Measurements from ENCODE around the gene TNRC6B. TPM values are rescaled to one million over a fixed set of nuclear protein-coding genes. Genes with fewer than 3 reads are reported as not detected.

Gene TNRC6B
- polyA plus RNA-seq, 3 donors: 7.2 to 16.5 (median 11.8) TPM

GRCh38 chr22:40128989-40129388 is 48.7 kb upstream of the TNRC6B start:
- Histone ChIP-seq H3K36me3 (replicated peaks in 1 of 2; ENCODE audit: control insufficient read depth in 1 of 2, insufficient read depth in 2 of 2, low read length in 2 of 2) (peaks cover 16 to 37% of the 10 kb centered on the region in 2 donors), H3K27ac (ENCODE audit: low read depth in 1 of 2, low read length in 2 of 2) (no peak overlapping the region), H3K9ac (ENCODE audit: insufficient read depth, low read length, poor library complexity, severe bottlenecking) (no peak overlapping the region), H3K27me3 (ENCODE audit: control insufficient read depth in 2 of 2, insufficient read depth in 2 of 2, low read length in 2 of 2) (no peaks in the 10 kb centered on the region), H3K4me1 (ENCODE audit: control insufficient read depth in 1 of 2, insufficient read depth in 2 of 2, low read length in 2 of 2) (no peaks in the 10 kb centered on the region), H3K79me2 (ENCODE audit: insufficient read depth, low read length) (no peaks in the 10 kb centered on the region), H3K4me2 (replicated peaks; ENCODE audit: extremely low read depth, low read length, poor library complexity, severe bottlenecking) (no peak overlapping the region), H4K20me1 (ENCODE audit: insufficient read depth, low read length) (no peaks in the 10 kb centered on the region), H3K9me3 (replicated peaks in 1 of 2; ENCODE audit: control insufficient read depth in 1 of 2, insufficient read depth in 1 of 2, low read length in 2 of 2) (no peaks in the 10 kb centered on the region), H3K4me3 (replicated peaks in 1 of 3; ENCODE audit: low read depth in 2 of 3, low read length in 3 of 3) (no peak overlapping the region), H2AFZ (ENCODE audit: insufficient read depth, low read depth, low read length, poor library complexity, severe bottlenecking) (no peak overlapping the region)
- Mint-ChIP-seq H3K4me3 (no peak overlapping the region), H3K27ac (peak overlapping the region in 1 of 7 donors; percentile 10), H3K9me3 (peaks cover 0 to 5% (median 0%) of the 10 kb centered on the region in 7 donors), H3K4me1 (no peaks in the 10 kb centered on the region), H3K27me3 (ENCODE audit: low read depth in 3 of 3) (peaks cover 0 to 1% (median 1%) of the 10 kb centered on the region in 3 donors), H3K36me3 (peaks cover 44 to 50% of the 10 kb centered on the region in 2 donors)
- intact Hi-C loops (cut with micrococcal nuclease): no loop called here
- TF ChIP-seq, protein P1, sequence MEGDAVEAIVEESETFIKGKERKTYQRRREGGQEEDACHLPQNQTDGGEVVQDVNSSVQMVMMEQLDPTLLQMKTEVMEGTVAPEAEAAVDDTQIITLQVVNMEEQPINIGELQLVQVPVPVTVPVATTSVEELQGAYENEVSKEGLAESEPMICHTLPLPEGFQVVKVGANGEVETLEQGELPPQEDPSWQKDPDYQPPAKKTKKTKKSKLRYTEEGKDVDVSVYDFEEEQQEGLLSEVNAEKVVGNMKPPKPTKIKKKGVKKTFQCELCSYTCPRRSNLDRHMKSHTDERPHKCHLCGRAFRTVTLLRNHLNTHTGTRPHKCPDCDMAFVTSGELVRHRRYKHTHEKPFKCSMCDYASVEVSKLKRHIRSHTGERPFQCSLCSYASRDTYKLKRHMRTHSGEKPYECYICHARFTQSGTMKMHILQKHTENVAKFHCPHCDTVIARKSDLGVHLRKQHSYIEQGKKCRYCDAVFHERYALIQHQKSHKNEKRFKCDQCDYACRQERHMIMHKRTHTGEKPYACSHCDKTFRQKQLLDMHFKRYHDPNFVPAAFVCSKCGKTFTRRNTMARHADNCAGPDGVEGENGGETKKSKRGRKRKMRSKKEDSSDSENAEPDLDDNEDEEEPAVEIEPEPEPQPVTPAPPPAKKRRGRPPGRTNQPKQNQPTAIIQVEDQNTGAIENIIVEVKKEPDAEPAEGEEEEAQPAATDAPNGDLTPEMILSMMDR (IDR thresholded peaks at IDR 0.05): no peak
- whole genome bisulfite sequencing (ENCODE audit: insufficient coverage): 24% methylated on average over 4 of the region's 4 CpGs
- no peak for DNase-seq

- Mint-ChIP-seq H3K4me1 (no peaks in the 10 kb centered on the region), H3K27ac (no peak overlapping the region), H3K9me3 (peaks cover 0 to 2% (median 0%) of the 10 kb centered on the region in 7 donors), H3K27me3 (ENCODE audit: low read depth in 3 of 3) (peaks cover 0 to 1% (median 0%) of the 10 kb centered on the region in 3 donors), H3K4me3 (no peak overlapping the region), H3K36me3 (peaks cover 37 to 45% of the 10 kb centered on the region in 2 donors)
- H2AFZ ChIP-seq (ENCODE audit: insufficient read depth, low read depth, low read length, poor library complexity, severe bottlenecking): no peak overlapping the region
- H3K36me3 ChIP-seq (replicated peaks in 1 of 2; ENCODE audit: control insufficient read depth in 1 of 2, insufficient read depth in 2 of 2, low read length in 2 of 2): peaks cover 4 to 34% of the 10 kb centered on the region in 2 donors
- H4K20me1 ChIP-seq (ENCODE audit: insufficient read depth, low read length): no peaks in the 10 kb centered on the region
- no peak overlapping the region for H3K4me2 ChIP-seq (replicated peaks; ENCODE audit: extremely low read depth, low read length, poor library complexity, severe bottlenecking)
- 100% methylated on average over 3 of the region's 4 CpGs for WGBS (ENCODE audit: insufficient coverage)
- no peak for DNase-seq
- no peak overlapping the region for H3K27ac ChIP-seq (ENCODE audit: low read depth in 1 of 2, low read length in 2 of 2)
- H3K9me3 ChIP-seq (replicated peaks in 1 of 2; ENCODE audit: control insufficient read depth in 1 of 2, insufficient read depth in 1 of 2, low read length in 2 of 2): no peaks in the 10 kb centered on the region
- TF ChIP-seq, protein P1 (IDR thresholded peaks at IDR 0.05): no peak
- intact Hi-C loops (cut with micrococcal nuclease): no loop called here
- no peak overlapping the region for H3K4me3 ChIP-seq (replicated peaks in 1 of 3; ENCODE audit: low read depth in 2 of 3, low read length in 3 of 3)
- H3K4me1 ChIP-seq (ENCODE audit: control insufficient read depth in 1 of 2, insufficient read depth in 2 of 2, low read length in 2 of 2): no peaks in the 10 kb centered on the region
- no peaks in the 10 kb centered on the region for H3K79me2 ChIP-seq (ENCODE audit: insufficient read depth, low read length)
- no peaks in the 10 kb centered on the region for H3K27me3 ChIP-seq (ENCODE audit: control insufficient read depth in 2 of 2, insufficient read depth in 2 of 2, low read length in 2 of 2)
- H3K9ac ChIP-seq (ENCODE audit: insufficient read depth, low read length, poor library complexity, severe bottlenecking): no peak overlapping the region
Observed at GRCh38 chr22:40137132-40137531, 40.6 kb upstream of the TNRC6B start.
